ENCODE results near the gene PHYH.
A peak's percentile ranks its signal among the peaks of the same experiment; 100 is the strongest.
"Not testable (repeated sequence)": the region's sequence is repeated elsewhere in the genome, so short reads cannot be mapped to it uniquely, and the experiment has no call there.

PHYH gene

DNA sequence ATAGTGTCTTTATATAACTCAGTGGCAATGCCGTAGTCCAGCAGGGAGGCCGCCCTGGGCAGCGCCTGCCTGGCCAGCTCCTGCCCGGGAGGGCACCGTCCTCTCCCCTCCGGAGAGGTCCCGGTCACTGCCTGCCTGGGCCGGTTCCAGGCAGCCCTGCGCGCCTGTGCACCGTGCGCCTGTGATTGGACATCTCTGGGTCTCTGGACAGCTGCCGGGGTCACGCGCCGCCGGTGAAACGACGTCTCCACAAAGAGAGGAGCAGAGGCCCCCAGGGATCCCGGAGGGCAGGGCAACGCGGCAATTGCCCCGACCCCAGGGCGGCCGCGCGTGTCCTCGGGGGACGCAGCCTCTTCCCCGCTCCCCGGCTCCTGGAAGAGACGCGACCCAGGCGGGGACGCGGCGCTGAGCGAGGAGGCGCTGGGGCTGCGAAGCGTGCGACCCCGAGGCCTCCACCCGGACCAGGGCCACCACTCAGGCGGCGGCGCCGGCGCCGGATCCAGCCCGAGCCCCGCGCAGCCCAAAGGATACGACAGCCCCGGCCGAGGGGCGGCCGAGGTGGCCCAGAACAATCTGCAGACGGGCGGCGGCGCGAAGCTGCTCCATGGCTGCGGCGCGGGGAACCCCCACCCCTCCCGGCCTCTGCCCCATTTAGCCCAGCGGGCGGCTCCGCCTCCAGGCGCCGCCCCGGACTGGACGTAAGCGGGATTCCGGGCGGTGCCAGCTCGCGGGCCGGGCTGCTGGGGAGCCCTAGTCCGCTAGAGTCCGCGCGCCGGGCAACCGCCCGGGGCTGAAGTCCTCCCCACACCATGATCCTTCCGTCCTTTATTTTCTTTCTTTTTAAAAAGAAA is at the start of gene PHYH:
Gene PHYH, minus strand, starts transcription at position 628 of the 851 bp plus-strand sequence. Its CDS starts 22 bp downstream, at position 606.
- peak; percentile 80 to 82 for DNase-seq

DNA sequence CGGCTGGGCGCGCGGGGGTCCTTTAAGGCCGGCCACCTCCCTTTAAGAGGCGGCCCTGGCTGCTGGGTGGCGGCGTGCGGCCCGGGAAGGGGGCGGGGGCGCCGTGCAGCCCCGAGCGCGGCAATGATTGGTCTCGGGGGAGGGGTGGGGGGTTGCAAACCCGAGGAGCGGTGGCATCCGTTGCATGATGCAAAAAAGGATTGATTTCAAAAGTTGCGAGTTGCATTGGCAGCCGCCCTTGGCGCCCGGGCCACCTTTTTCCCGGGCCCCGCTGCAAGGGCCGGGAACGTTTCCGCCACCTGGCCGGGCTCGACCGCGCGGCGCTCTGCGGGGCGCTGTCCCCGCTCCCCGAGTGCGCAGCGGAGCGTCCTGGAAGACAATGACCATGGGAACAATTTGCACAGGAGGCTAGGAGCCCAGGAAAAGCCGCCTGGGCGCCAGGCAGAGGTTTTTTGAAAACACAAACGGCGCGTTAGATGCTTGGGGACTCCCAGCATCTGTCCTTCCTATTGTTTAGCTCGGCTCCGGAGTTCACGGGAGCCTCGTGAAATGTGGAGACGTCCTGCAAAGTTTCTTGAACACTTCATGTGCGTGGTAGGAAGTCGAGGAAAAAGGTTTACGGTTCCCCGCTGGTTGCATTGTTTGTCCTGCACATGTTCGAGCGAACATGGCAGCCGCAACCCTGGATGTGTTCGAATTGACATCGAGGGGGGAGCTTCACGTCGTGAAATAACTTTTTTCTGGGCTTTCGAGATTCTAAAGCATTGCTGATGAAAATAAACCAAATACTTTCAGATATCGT is 48.6 kb upstream of the PHYH start, which contains the start of gene SEPHS1:
Gene SEPHS1, minus strand, starts transcription at position 78 of the 802 bp plus-strand sequence. CDS start 3,343 bp downstream, outside the sequence.
- peak; percentile 85 to 87 for DNase-seq

DNA sequence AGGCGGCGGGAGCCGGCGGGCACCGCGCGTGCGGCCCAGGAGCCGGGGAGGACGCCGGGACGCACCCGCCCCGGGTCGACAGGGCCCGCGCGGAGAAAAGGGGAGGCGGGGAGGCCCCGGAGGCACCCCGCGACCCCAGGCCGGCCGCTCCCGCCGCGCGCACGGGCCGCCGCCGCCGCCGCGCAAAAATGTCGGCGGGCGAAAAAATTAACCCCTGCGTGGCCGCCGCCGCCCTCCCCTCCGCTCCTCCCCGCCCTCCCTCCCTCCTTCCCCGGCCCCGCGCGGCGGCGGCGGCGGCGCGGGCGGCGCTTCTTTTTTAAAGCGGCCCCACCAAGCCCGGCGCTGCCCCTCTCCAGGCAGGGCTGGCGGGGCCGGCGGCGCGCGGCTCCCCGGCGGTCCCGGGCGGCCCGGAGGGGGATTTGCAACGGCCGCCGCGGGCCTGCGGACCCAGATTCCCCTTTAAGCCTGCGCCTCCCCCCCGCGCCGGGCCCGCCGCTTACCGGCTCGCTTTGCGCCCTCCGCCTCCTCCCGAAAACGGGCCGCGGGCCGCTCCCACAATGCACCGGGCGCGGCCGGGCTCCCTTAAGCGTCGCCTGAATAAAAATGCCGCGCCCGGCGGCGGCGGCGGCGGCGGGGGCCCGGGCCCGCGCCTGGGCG is 47.8 kb upstream of the PHYH start:
- peak; percentile 81 to 83 for DNase-seq

DNA sequence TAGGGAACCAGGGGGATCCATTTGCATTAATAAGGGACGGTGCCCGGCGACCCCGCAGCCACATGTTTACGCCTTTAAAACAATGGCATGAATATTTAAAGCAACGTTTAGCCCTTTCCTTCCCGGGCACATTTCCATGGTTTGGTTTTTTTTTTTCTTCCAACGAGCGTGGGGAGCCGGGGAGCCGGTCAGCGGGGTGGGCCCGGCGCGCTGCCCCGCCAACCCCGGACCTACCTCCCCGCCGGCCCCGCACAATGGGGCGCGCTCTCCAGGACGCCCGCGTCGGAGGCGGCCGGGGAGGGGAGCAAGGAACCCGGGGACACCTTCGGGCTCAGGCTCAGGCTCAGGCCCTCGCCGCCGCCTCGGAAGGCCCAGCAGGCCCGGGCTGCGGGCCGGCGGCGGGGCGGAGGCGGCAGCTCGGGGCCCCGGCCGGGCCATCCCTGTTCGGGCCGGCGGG is 47.2 kb upstream of the PHYH start:
- peak in 1 of 2 donors; percentile 43 for DNase-seq

DNA sequence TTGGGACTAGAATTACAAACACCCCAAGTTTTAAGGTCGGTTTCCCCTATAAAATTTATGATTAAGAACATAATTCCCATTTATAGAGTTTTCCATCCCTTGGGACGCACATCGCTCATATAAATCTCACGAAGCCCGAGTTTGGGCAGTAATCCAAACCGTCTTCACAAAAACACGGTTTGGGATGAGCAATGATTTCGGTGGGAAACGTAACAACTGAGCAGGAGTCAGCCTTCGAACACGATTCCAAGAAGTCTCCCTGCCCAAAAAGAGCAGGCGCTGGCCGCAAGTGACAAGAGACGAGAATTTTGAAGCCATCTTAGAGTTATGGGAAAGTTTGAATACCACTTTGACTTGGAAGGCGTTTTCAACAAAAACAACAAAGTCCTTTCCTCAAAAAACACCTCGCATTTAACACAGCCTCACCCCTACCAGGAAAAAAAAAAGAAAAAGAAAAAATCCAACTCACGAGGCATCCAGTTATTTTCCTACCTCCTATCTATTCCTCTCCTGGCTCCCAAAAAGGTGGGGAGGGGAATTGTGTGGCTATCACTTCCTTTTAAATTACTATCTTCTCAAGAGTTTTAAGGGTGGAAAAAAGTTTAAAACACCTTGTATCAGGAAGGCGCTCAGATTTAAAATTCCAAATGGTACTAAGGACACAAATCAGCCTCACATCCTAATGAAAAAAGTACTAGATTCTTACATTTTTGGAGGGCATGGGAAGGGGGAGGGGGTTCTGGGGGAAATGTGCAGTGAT is 46.6 kb upstream of the PHYH start:
- DNase-seq: no peak

DNA sequence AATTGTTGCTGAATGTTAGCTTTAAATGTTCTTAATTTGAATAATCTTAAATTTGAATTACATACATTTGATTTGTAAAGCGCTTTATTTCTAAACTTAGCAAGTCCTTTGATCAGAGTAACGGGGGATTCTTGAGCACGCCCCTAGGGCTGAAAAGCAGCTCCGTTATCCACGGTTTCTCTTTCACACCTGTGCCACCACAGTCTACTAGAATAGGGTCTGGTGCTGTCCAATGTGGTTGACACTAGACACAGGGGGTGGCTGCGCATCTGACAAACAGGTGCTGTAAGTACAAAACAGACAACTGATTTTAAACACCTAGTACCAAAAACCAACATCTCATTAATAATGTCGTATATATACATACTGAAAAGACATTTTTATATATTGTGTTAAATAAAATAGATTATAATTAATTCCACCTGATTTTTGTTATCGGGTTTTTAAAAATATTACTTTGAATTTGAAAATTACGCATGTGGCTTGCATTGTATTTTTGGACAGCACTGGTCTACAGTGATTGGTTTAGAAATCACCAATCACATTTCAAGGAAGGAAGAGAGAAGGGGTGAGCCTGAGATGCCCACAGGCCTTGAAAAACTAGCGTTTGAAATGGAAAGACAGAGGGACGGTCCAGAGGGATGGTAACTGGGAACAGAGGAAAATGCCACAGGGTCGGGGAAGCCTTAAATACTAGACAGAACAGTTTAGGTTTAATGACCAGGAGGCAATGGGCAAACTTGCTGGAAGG is 40.9 kb upstream of the PHYH start:
- peak; percentile 11 to 27 for DNase-seq

DNA sequence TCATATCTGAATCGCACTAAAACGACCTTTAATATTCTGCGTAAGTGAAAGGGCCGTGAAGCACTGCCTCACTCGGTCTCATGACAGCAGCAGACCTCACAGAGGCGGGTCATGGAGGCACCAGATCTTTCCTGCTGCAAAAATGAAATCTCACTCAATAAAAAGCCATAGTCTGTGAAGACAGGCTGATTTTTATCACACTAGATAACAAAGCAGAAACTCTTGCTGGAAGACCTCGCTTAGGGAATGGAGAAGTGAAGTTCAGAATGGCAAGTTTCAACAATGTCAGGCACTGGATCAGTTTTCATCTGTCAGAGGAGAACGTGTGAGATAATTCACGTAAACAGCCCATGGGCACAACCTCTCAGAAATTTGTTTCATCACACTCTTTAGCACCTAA is 40.2 kb upstream of the PHYH start:
- DNase-seq: no peak

DNA sequence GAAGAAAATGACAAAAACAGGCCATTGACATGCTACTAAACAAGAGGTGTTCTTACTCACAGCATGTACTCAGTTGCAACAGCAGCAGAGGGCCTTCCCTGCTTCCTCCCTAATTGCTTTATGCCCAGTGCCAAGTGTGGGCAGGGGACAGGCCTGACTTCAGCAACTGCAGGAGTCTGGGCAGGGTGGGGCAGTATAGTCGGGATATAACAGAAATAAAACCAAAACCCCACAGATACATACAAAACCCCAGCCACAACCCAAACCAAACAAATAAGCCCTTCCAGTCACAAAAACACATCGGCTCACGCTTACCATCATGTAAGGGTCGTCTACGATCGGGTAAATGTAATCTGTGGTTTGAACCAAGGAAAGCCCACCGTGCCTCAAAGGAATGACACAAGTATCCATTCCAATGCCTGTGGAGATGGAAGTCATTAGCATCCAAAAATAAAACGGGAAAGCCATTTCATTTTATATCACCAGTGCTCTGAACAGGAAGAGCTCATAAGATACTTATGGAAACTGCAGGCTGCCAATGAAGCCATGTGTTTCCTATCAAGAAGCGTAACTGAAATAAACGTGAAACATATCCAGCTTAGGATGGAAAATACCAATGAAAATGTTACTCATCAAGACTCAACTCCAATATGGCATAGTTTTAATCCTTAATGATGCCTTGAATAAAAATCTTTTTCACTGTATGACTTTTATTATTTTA is 38.7 kb upstream of the PHYH start:
- DNase-seq: no peak

DNA sequence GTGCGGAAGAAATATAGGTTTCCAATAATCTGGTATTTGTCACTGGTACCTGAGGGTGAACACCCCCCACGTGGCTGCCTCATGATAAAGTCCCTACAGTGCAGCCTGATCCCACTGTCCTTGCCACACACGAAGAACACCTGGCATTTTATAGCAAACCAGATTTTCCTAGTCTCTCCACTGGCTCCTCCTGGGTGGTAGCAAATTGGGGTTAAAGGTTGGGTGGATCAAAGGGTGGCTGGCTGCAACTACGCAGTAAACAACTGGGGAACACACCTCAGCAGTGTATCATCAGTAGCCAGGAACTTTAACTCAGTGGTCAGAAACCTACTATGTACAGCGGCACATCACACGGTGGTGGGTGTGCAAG is 37.9 kb upstream of the PHYH start:
- DNase-seq: no peak

DNA sequence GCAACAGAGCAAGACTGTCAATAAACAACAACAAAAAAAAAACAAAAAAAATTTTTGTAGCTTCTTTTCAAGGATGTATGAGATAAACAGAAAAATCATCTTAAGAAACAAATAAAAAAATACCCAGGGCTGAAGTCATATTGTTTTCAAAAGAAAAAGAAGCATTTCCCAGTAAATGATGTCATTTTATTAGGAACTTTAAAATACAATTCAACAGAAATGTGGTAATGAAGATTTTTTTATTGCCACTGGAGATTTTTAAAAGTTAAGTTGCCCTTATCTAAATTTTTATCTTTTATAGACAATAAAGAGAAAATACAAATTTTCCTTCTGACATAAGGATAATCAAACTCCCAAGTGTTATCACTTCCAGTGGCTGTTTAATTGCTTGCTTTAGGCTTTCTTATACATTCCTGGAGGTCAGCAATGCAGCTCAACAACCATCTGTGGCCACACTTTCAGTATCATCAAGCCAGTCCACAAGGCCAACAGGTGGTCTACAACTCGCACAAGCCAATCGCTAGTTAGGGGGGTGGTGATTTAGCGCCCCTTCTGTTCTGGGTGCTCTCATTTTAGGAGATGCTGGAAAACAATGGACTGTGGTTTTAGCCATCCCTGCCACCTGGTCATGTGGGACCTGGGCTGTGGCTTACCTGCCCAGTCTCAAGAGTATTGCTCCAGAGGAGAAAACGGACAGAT is 37.4 kb upstream of the PHYH start:
- no peak for DNase-seq

DNA sequence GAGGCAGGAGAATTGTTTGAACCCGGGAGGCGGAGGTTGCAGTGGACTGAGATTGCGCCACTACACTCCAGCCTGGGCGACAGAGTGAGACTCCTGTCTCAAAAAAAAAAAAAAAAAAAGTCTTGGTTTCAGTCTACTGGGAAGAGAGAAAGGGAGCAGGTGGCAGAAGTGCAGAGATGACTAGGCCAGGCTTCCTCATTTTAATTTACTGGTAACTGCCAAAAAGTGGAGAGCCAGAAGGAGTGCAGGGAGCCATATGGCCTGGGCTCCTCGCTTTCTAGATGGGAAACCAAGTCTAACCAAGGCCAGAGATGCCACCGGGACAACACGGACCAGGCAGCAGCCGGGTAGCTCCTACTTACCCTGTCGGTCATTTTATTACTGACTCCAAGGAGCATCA is 36.0 kb upstream of the PHYH start:
- no peak for DNase-seq

DNA sequence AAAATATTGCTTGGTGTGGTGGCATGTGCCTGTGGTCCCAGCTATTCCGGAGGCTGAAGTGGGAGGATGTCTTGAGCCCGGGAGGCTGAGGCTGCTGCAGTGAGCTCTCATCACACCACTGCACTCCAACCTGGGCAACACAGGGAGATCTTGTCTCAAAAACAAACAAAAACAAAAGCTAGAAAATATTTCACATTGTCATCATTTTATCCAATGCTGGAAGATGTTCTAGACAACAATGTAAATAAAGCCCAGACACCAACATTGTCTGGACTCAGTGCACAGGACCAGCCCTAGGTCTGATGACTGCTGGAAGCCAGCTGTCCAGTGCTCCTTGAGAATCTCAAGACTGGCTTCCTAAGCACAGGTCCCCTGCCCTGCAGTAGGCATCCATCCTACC is 34.7 kb upstream of the PHYH start:
- DNase-seq: no peak

DNA sequence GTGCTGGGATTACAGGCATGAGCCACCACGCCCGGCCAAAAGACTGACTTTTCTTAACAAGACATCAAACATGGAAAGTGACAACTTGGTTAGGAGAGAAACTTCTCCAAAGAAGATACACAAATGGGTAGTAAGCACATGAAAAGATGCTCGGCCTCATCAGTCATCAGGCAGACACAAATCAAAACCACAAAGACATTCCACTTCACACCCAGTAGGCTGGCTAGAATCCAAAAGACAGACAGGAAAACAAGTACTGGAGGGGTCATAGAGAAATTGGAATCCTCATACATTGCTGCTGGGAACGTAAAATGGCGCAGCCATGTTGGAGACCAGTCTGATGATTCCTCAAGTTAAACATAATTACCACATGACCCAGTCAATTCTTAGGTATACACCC is 31.8 kb upstream of the PHYH start:
- no peak for DNase-seq

DNA sequence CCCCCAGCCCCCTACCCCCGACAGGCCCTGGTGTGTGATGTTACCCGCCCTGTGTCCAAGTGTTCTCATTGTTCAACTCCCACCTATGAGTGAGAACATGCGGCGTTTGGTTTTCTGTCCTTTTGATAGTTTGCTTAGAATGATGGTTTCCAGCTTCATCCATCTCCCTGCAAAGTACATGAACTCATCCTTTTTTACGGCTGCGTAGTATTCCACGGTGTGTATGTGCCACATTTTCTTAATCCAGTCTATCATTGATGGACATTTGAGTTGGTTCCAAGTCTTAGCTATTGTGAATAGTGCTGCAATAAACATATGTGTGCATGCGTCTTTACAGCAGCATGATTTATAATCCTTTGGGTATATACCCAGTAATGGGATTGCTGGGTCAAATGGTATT is 31.1 kb upstream of the PHYH start:
- DNase-seq: not testable (repeated sequence)

DNA sequence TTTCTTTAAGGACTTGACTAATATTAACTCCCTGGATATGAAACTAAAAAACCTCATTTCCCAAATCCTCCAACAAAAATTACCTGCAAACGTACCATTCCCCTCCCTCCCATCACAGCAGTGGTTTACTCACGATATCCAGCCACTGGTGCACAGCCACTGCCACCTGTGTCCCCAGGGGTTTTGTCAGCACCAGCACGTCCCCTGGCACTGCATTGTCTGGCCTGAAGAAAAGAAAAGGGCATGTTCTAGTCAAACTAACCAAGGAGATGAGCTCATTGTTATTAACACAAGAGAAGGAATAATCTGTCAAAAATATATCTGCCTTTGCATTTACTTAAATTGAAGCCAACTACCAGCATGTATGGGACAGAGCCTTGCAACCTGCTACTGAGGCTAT is 29.7 kb upstream of the PHYH start:
- DNase-seq: no peak

DNA sequence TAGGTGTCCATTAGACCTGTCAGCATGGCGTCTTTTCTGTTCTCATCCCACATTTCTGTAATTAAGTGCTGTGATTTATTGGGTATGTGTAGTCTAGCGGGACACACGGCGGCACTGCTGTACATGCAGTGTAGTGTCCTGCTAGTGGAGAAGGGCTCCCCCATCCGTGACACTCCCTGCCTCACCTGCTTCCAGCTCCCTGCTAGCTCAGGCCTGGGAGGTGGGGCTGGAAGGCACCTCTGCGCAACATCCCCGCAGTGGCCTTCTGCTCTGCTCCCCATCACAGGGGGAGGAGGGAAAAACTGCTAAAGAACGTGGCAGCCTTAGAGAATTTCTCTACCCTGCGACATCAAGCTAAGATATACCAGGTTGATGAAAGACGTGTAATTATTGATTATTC is 28.7 kb upstream of the PHYH start:
- DNase-seq: no peak

DNA sequence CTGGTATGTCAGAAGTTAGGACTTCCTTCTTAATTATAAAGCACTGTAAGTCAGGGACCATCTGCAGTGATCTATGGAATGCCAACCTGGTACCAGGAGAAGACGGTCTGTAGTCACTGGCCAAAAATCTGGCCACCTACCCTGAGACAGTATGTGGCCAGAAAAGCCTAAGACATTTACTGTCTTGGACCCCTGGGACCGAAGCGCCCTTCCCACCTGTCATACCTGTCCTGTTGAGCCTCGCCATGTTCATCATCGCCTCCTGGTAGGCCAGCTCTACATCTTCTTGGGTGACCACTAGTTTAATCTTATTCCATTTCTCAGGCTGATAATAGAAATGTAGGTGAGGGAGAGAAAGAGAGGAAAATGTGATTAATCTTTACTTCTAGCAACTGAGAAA is 28.3 kb upstream of the PHYH start:
- no peak for DNase-seq

DNA sequence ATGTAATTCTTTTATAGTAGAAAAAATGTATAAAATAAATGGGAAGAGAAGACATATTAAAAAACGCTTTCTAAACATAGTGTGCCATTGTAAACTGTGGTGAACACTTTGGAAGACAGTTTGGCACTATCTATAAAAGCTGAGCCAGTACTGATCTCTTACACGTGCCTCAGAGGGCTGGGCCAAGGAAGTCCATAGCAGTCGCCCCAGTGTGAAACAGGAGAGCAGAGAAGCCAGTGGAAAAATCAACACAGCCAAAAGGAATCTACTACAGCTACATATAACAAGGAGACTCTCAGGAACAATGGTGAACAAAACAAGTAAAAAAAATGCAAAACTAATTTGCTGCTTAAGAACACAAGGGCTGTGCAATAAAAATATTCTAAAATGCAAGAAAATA is 27.7 kb upstream of the PHYH start:
- DNase-seq: no peak

DNA sequence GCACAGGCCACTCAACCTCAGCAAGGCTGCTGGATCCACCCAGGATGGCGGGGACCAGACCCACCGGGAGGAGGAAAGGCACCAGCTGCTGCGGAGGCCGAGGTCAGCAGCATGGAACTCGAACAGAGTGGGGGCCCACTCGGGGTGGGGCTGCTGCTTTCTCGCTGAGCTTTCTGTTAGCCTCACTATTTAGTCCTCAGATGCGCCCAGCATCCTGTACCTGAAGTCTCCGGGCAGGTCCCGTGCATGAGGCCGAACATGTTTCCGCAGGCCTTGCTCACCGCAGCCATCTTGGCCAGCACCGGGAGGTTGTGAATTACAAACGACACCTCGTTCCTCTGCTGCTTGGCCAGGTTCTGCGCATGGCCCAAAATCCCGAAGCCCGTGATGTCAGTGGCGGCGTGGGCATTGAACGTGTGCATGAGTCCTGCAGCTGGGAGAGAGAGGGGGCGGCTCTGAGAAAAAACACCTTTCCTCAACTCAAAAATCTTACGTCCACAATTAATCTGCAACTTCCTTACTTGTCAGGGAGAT is 22.8 kb upstream of the PHYH start:
- DNase-seq: no peak

DNA sequence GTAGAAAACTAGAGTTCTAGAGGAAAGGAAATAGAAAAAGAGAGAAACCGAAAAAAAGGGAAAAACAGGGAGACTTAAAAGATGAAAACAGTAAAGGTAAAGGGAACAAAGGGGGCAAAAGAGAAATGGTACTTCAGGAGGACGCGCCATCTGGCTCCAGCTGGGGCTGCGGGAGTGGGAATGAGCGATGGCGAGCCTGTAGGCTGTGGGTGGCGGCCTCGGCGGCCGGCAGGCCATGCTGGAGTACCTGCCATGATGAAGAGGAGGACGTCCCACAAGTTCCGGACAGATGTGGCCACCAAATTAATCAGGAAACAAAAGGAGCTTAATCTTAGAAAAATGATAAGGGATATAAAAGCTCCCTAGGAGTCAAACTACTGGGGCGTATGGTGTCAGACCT is 21.7 kb upstream of the PHYH start:
- DNase-seq: no peak

Measured in stimulated activated CD4-positive, alpha-beta T cell treated with anti-CD3 and anti-CD28 coated beads, Interleukin-2, amount 100 ng/mL, for 24 hours (primary cell).